Gastroesophageal sphincter (tissue), 4 donors: ENCODE measurements around the gene NOSIP. TPM values are rescaled to one million over a fixed set of nuclear protein-coding genes. Genes with fewer than 3 reads are reported as not detected.

Experiments used
- ATAC-seq: fragments of 150-250 bp; one replicate; pipeline ENCODE4 v1.9.1; 2016; ENCODE audit warnings: mild to moderate bottlenecking, moderate library complexity
- H3K27ac ChIP-seq, 4 donors: fragments of 200-600 bp; sonication (generic) in 3 of 4; 1 replicate in 3 of 4; 2 replicates in 1 of 4; pipeline ENCODE4 v1.5.1; 2016 to 2019
- H3K27me3 ChIP-seq: fragments of 200-600 bp; sonication (generic); one replicate; pipeline ENCODE4 v1.5.1; 2019
- H3K36me3 ChIP-seq, 2 donors: fragments of 200-600 bp; sonication (generic); one replicate each; pipeline ENCODE4 v1.5.1; 2019; ENCODE audit warnings: control low read depth in 1 of 2
- H3K4me1 ChIP-seq, 3 donors: fragments of 200-600 bp; sonication (generic); 1 replicate in 2 of 3; 2 replicates in 1 of 3; pipeline ENCODE4 v1.5.1; 2016 to 2019; ENCODE audit warnings: control low read depth in 2 of 3
- H3K4me3 ChIP-seq, 2 donors: fragments of 200-600 bp; sonication (generic); one replicate each; pipeline ENCODE4 v1.5.1; 2019; ENCODE audit warnings: mild to moderate bottlenecking in 1 of 2, moderate library complexity in 1 of 2
- H3K9me3 ChIP-seq, 3 donors: fragments of 200-600 bp; sonication (generic); one replicate each; pipeline ENCODE4 v1.5.1; 2017 to 2019; ENCODE audit warnings: control low read depth in 2 of 3
- EP300 ChIP-seq: sonication (generic); formaldehyde crosslinking; IDR thresholded peaks from one replicate; pipeline ENCODE4 v1.6.1; 2017; ENCODE audit warnings: antibody characterized with exemption, mild to moderate bottlenecking
- POLR2A ChIP-seq, 2 donors: fragments of 450-650 bp; IDR thresholded peaks; one replicate each; pipeline ENCODE4 v1.6.1; 2017; ENCODE audit warnings: antibody characterized with exemption in 2 of 2, mild to moderate bottlenecking in 2 of 2, moderate library complexity in 1 of 2
- POLR2AphosphoS5 ChIP-seq: sonication (generic); formaldehyde crosslinking; IDR thresholded peaks from one replicate; pipeline ENCODE4 v1.6.1; 2017; ENCODE audit warnings: antibody characterized with exemption
- WGBS, 2 donors: methylation state at CpG; one replicate each; pipeline ENCODE4 v1.1.5; 2018; ENCODE audit warnings: low coverage in 1 of 2; 5-methylcytosine and 5-hydroxymethylcytosine counted together
- total RNA-seq, 4 donors: library from RNA; depleted of rRNA; stranded (reverse); fragments of >200 nt; gene quantifications; one replicate each; pipeline ENCODE4 v1.1.0, GENCODE V29; 2016
- TF ChIP-seq, protein P1 (sequence below), 4 experiments: fragments of 200-600 bp in 2 of 4; fragments of 450-650 bp in 2 of 4; sonication (generic) in 1 of 4; IDR thresholded peaks; one replicate each; pipeline ENCODE4 v1.5.1; 2017 to 2019; ENCODE audit warnings: antibody characterized with exemption in 4 of 4, mild to moderate bottlenecking in 2 of 4, moderate library complexity in 2 of 4

NOSIP gene
- total RNA-seq, 4 donors from 2014 or later, result 45.5 to 59.6 (median 51.8) TPM

DNA sequence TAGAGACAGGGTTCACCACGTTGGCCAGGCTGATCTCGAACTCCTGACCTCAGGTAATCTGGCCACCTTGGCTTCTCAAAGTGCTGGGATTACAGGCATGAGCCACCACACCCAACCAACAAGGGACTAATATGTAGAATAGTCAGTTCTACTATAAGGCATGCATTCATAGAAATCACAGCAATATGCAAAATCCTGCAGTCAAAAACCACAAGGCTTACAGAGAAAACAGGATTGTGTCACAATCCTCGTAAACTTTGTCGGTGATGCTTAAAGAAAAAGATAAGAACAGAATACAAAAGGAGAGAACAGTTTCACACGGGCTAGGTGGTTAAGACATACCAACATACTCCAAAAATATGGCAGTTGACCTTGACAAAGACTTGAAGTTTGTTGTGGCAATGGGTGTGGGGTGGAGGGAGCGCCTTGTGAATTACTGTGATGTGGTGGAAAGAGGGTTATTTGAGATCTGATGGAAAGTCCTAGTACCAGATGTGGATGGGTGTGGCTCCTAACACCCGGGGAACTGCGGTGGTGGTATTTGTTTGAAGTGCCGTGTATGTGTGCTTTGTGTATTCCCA is 12.4 kb downstream of the NOSIP start:
- 57 to 67% methylated on average over 8 to 9 of the region's 9 CpGs for WGBS, 2 donors
- H3K27me3 ChIP-seq, result no peaks in the 10 kb centered on the region
- TF ChIP-seq, protein P1, sequence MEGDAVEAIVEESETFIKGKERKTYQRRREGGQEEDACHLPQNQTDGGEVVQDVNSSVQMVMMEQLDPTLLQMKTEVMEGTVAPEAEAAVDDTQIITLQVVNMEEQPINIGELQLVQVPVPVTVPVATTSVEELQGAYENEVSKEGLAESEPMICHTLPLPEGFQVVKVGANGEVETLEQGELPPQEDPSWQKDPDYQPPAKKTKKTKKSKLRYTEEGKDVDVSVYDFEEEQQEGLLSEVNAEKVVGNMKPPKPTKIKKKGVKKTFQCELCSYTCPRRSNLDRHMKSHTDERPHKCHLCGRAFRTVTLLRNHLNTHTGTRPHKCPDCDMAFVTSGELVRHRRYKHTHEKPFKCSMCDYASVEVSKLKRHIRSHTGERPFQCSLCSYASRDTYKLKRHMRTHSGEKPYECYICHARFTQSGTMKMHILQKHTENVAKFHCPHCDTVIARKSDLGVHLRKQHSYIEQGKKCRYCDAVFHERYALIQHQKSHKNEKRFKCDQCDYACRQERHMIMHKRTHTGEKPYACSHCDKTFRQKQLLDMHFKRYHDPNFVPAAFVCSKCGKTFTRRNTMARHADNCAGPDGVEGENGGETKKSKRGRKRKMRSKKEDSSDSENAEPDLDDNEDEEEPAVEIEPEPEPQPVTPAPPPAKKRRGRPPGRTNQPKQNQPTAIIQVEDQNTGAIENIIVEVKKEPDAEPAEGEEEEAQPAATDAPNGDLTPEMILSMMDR (IDR thresholded peaks at IDR 0.05), result no peak
- TF ChIP-seq EP300 (no peak), POLR2A (IDR thresholded peaks at IDR 0.05) (no peak), POLR2AphosphoS5 (no peak)
- no peak overlapping the region for H3K4me3 ChIP-seq
- no peaks in the 10 kb centered on the region for H3K9me3 ChIP-seq
- H3K36me3 ChIP-seq, result no peaks in the 10 kb centered on the region
- peaks cover 4 to 46% (median 15%) of the 10 kb centered on the region in 3 donors for H3K4me1 ChIP-seq
- no peak for ATAC-seq
- H3K27ac ChIP-seq, result no peak overlapping the region

DNA sequence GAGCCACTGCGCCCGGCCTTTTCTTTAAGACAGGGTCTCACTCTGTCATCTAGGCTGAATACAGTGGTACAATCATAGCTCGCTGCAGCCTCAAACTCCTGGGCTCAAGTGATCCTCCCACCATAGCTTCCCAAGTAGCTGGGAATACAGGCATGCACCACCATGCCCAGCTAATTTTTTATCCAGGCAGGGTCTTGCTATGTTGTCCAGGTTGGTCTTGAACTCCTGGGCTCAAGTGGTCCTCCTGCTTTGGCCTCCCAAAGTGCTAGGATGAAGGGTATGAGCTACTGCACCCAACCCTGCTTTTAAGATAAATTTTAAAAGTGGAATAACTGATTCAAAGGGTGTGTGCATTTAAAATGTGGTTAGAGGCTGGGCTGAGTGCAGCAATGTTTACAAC is 14.1 kb downstream of the NOSIP start:
- no peak overlapping the region for H3K27ac ChIP-seq
- WGBS, 2 donors, result no CpG with 5 or more reads among the region's 3 CpGs
- H3K36me3 ChIP-seq, result peaks cover 0 to 7% of the 10 kb centered on the region in 2 donors
- ATAC-seq, result no peak
- TF ChIP-seq, protein P1 (IDR thresholded peaks at IDR 0.05), result no peak
- no peak for TF ChIP-seq POLR2AphosphoS5
- TF ChIP-seq EP300, result no peak
- TF ChIP-seq POLR2A (IDR thresholded peaks at IDR 0.05), result no peak
- H3K4me1 ChIP-seq, result peaks cover 4 to 41% (median 15%) of the 10 kb centered on the region in 3 donors
- H3K27me3 ChIP-seq, result no peaks in the 10 kb centered on the region
- H3K9me3 ChIP-seq, result no peaks in the 10 kb centered on the region
- no peak overlapping the region for H3K4me3 ChIP-seq

DNA sequence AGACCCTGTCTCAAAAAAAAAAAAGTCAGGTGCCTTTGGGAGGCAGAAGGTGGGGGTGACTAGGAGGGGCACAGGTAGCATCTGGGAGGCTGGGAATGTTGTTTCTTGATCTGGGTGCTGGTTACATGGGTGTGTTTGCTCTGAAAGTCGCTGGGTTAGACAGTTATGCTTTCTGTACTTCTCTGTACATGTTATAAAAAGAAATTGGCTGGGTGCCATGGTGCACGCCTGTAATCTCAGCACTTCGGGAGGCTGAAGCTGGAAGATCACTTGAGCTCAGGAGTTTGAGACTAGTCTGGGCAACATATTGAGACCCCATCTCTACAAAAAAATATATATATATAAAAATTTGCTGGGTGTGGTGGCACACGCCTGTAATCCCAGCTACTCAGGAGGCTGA is 15.1 kb downstream of the NOSIP start:
- ATAC-seq, result peak; percentile 51
- peaks cover 0 to 11% of the 10 kb centered on the region in 2 donors for H3K36me3 ChIP-seq
- peaks cover under 1 to 39% (median 6%) of the 10 kb centered on the region in 3 donors for H3K4me1 ChIP-seq
- peak overlapping the region in 2 of 4 donors; percentile 25 to 40 for H3K27ac ChIP-seq
- no peak for TF ChIP-seq POLR2A (IDR thresholded peaks at IDR 0.05)
- TF ChIP-seq, protein P1 (IDR thresholded peaks at IDR 0.05), result no peak
- TF ChIP-seq EP300, result no peak
- no peak for TF ChIP-seq POLR2AphosphoS5
- no peaks in the 10 kb centered on the region for H3K27me3 ChIP-seq
- H3K9me3 ChIP-seq, result no peaks in the 10 kb centered on the region
- 33% methylated on average over 4 of the region's 4 CpGs; no CpG with 5 or more reads in 1 of the 2 donors for WGBS, 2 donors
- H3K4me3 ChIP-seq, result no peak overlapping the region

DNA sequence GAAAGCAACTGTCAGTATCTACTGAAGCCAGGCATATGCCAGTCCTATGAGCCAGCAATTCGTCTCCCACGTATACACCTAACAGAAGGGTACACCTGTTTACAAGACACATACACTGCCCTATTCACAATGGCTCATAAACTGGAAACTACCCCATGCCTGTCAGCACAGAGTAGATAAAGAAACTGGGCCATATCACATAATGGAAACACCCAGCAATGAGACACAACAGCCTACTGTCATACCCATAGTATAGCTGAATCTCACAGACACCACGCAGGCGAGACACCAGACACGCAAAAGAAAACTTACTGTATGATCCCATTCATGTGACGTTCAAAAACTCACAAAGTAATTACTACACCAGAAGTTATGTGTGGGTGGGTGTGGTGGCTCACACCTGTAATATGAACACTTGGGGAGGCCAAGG is 15.7 kb downstream of the NOSIP start:
- Histone ChIP-seq H3K4me3 (no peak overlapping the region), H3K9me3 (no peaks in the 10 kb centered on the region), H3K4me1 (peaks cover 0 to 39% (median 5%) of the 10 kb centered on the region in 3 donors), H3K27ac (no peak overlapping the region), H3K27me3 (no peaks in the 10 kb centered on the region), H3K36me3 (peaks cover 0 to 17% of the 10 kb centered on the region in 2 donors)
- no peak for ATAC-seq
- 82 to 88% methylated on average over 2 to 4 of the region's 6 CpGs for WGBS, 2 donors
- no peak for TF ChIP-seq POLR2A (IDR thresholded peaks at IDR 0.05)
- no peak for TF ChIP-seq POLR2AphosphoS5
- TF ChIP-seq, protein P1 (IDR thresholded peaks at IDR 0.05), result no peak
- no peak for TF ChIP-seq EP300

DNA sequence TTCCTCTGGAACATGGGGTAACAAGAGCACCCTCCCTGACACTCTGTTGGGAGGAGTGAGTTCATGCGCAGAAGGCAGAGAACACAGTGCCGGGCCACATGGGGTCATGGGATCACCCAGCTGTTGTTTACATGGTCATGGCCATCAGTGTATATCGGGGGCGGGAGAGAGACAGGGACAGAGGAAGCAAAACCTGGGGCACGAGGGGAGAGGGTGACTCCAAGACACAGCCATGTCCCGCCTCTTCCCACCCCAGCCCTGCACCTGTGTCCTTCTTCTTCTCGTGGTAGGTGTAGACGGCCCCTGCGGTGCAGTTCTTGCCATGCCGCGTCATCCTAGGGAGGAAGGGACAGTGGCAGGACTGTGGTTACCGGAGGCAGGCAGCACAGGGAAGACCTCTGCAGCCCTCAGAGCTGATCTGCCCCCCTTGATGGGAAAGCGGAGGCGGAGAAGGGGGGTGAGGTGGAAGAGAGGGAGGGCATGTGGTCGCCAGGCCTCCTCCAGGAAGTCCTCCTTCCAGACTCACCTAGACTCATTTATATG is 19.9 kb downstream of the NOSIP start:
- Histone ChIP-seq H3K27me3 (no peaks in the 10 kb centered on the region), H3K4me3 (peak overlapping the region in 1 of 2 donors; percentile 2), H3K9me3 (no peaks in the 10 kb centered on the region), H3K4me1 (peaks cover 0 to 40% (median 5%) of the 10 kb centered on the region in 3 donors), H3K27ac (peak overlapping the region in 1 of 4 donors; percentile 40), H3K36me3 (peaks cover 0 to 58% of the 10 kb centered on the region in 2 donors)
- 67% methylated on average over 1 of the region's 15 CpGs; no CpG with 5 or more reads in 1 of the 2 donors for WGBS, 2 donors
- no peak for ATAC-seq
- no peak for TF ChIP-seq POLR2A (IDR thresholded peaks at IDR 0.05)
- TF ChIP-seq, protein P1 (IDR thresholded peaks at IDR 0.05), result no peak
